Measurements from ENCODE around the gene MYH8.

Gene MYH8

DNA sequence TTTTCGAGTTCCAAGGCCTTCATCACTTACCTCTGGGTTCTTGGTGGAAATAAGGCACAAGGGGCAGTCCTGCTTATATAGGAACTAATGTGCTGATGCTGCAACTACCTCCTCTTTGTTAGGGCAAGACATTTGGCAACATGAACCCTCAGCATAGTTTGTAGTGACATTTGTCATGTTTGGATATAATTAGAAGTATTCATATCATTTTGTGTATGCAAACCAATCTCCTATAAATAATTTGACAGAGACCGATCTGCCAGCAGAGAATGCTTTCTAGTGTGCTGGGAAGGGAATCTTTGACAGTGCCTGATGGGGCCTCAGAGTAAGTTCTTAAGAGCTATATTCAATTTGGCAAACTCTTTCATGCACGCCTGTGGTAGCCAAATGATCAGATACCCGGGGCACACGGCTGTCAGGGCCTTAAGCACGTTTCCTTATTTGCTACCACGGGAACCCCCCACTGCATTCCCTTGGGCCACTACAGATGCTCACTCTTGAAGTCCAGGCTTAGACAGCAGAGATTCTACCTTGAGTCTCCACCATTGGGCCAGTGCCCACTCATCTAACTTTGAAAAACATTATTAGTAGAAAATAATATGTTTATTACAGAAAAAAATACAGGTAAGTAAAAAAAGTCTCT, at the start of gene MYH8:
Gene MYH8, minus strand, starts transcription at position 51 of the 643 bp plus-strand sequence. CDS start 1,723 bp downstream, outside the sequence.
- CTCF ChIA-PET, result interaction anchor here (1.3 kb wide), 1 partner anchor 13 kb away, joined by 3 read pairs; no protein-coding TSS in a partner anchor
- DNase-seq (ENCODE audit: extremely low spot score), result no peak
- POLR2A ChIA-PET, result no interaction called here
- TF ChIP-seq, protein P1, sequence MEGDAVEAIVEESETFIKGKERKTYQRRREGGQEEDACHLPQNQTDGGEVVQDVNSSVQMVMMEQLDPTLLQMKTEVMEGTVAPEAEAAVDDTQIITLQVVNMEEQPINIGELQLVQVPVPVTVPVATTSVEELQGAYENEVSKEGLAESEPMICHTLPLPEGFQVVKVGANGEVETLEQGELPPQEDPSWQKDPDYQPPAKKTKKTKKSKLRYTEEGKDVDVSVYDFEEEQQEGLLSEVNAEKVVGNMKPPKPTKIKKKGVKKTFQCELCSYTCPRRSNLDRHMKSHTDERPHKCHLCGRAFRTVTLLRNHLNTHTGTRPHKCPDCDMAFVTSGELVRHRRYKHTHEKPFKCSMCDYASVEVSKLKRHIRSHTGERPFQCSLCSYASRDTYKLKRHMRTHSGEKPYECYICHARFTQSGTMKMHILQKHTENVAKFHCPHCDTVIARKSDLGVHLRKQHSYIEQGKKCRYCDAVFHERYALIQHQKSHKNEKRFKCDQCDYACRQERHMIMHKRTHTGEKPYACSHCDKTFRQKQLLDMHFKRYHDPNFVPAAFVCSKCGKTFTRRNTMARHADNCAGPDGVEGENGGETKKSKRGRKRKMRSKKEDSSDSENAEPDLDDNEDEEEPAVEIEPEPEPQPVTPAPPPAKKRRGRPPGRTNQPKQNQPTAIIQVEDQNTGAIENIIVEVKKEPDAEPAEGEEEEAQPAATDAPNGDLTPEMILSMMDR (IDR thresholded peaks at IDR 0.05; ENCODE audit: control extremely low read depth, extremely low read depth, low read depth, missing control alignments), result no peak

DNA sequence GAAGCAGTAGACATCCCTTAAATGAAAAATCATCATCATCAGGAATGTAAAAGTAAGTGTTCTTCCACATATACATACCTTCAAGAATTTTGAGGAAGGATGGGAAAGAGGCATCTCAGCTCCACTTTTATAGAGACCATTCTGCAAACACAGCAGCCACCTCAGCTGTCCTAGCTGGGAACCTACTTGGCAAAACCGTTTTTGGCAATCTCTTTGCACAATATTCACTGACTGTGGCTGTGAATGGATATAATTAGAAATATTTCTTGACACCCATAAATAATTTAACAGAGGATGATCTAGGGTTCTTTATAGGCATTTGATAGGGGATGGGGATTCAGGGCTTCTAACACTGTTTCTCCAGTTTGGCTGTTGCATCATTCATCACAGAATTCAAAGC, 47.7 kb upstream of the MYH8 start, which contains the start of gene MYH4:
Gene MYH4, minus strand, starts transcription at position 101 of the 400 bp plus-strand sequence. CDS start 2,814 bp downstream, outside the sequence.
- ChIA-PET POLR2A (no interaction called here), CTCF (interaction anchor here (0.8 kb wide), 1 partner anchor 25 kb away, joined by 3 read pairs; no protein-coding TSS in a partner anchor)
- TF ChIP-seq, protein P1 (IDR thresholded peaks at IDR 0.05; ENCODE audit: control extremely low read depth, extremely low read depth, low read depth, missing control alignments), result no peak
- no peak for DNase-seq (ENCODE audit: extremely low spot score)

DNA sequence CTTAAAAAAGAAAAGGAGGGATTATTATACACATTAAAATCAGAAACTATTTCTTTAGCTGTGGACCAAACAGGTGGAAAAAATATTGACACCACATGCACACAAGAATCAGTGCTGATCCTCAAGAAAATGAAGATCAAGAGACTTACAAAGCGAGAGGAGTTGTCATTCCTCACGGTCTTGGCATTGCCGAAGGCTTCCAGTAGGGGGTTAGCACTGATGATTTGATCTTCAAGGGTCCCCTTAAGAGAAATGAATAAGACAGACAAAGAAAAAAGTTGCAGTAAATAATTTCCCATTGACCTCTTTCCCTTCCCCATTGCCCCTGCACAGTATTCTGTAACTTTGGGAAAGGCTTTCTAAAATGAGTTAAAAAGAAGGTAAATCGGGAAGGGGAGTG, 41.7 kb upstream of the MYH8 start:
- DNase-seq (ENCODE audit: extremely low spot score), result no peak
- TF ChIP-seq, protein P1 (IDR thresholded peaks at IDR 0.05; ENCODE audit: control extremely low read depth, extremely low read depth, low read depth, missing control alignments), result no peak
- CTCF ChIA-PET, result interaction anchor here (1.4 kb wide), 1 partner anchor 13 kb away, joined by 3 read pairs; no protein-coding TSS in a partner anchor
- POLR2A ChIA-PET, result no interaction called here

DNA sequence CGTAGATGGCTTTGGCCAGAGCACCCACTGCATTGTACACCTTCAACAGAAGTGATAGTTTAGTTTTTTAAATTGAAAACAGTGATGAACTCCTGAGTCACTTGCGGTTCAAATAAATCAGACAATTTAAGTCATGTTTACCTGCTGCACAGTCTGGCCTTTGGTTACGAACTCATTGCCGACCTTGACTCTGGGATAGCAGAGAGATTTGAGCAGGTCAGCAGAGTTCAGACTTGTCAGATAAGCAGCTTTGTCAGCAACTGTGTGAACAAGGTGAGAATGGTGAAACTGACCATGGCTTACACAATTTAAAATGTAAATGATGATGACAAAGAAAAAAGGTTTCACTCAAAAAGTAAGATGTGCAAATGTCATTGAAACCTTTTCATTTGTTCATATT, 38.3 kb upstream of the MYH8 start:
- POLR2A ChIA-PET, result no interaction called here
- CTCF ChIA-PET, result no interaction called here
- TF ChIP-seq, protein P1 (IDR thresholded peaks at IDR 0.05; ENCODE audit: control extremely low read depth, extremely low read depth, low read depth, missing control alignments), result no peak
- no peak for DNase-seq (ENCODE audit: extremely low spot score)

DNA sequence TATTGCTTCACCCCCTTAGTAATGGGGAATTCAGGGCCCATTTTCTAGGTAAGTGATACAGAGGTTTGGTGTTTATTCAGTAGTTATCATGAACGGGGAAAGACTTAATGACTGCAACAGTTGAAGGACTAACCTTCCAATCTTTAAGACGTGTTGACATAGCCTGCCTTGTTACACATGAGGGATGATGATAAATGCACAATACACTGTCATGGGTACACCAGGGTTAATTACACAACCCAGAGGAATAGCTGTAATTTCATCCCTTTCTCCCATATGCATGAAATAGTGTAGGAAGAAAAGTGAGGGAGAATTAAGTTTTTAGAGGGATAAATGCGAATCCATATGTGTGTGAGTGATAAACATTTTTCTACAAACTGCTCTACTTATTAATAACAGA, 37.0 kb upstream of the MYH8 start:
- CTCF ChIA-PET, result no interaction called here

DNA sequence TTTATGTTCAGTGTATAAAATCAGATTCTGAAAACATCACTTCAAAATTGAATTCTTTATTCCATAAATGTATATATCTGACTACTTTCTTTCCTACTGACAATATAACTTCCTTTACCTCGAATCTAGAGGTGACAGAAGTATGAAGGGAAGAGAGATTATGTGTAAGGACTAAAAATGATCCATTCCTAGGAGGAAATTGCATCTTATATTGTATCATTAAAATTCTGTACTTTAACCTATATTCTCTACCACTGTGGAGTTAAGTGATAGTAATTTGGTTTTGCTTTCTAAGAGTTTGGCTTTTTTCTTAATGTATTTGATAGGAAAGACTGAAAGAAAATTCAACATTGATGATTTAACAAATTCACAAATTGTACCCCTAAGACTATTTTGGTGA, 36.2 kb upstream of the MYH8 start:
- ChIA-PET CTCF (no interaction called here), POLR2A (no interaction called here)
- TF ChIP-seq, protein P1 (IDR thresholded peaks at IDR 0.05; ENCODE audit: control extremely low read depth, extremely low read depth, low read depth, missing control alignments), result no peak
- no peak for DNase-seq (ENCODE audit: extremely low spot score)

More for the DNA sequence above, 37.0 kb upstream of the MYH8 start:
- POLR2A ChIA-PET, result no interaction called here
- TF ChIP-seq, protein P1 (IDR thresholded peaks at IDR 0.05; ENCODE audit: control extremely low read depth, extremely low read depth, low read depth, missing control alignments), result no peak
- no peak for DNase-seq (ENCODE audit: extremely low spot score)
